H9 (cell line): ENCODE data around the gene CYTH4. TPM values are rescaled to one million over a fixed set of nuclear protein-coding genes. Genes with fewer than 3 reads are reported as not detected.

ENCODE experiments used
- DNase-seq: peaks from one replicate; pipeline ENCODE4 v3.0.0-alpha.2; 2017
- H2AFZ ChIP-seq: one replicate; pipeline ENCODE4 v1.6.1; 2013; ENCODE audit warnings: mild to moderate bottlenecking, low read length, control low read depth, moderate library complexity
- H2AK5ac ChIP-seq: 2 replicates; pipeline ENCODE4 v1.6.1; 2013; ENCODE audit warnings: low read length, control low read depth, mixed read lengths; ENCODE audit not compliant: insufficient read length
- H2BK120ac ChIP-seq: one replicate; pipeline ENCODE4 v1.6.1; 2013; ENCODE audit warnings: low read depth, mild to moderate bottlenecking, low read length, control low read depth, inconsistent platforms; ENCODE audit not compliant: poor library complexity, severe bottlenecking
- H2BK12ac ChIP-seq: 2 replicates; pipeline ENCODE4 v1.6.1; 2013; ENCODE audit warnings: low read length, control low read depth, mixed read lengths, low read depth; ENCODE audit not compliant: insufficient read length
- H2BK15ac ChIP-seq: 2 replicates; pipeline ENCODE4 v1.6.1; 2013; ENCODE audit warnings: low read depth, low read length, control low read depth
- H2BK20ac ChIP-seq: one replicate; pipeline ENCODE4 v1.6.1; 2013; ENCODE audit warnings: low read depth, mild to moderate bottlenecking, low read length, control low read depth, inconsistent platforms; ENCODE audit not compliant: poor library complexity, severe bottlenecking
- H2BK5ac ChIP-seq: 2 replicates; pipeline ENCODE4 v1.6.1; 2013; ENCODE audit warnings: low read length, control low read depth, mixed read lengths; ENCODE audit not compliant: insufficient read length
- H3K14ac ChIP-seq: 2 replicates; pipeline ENCODE4 v1.6.1; 2013; ENCODE audit warnings: low read length, control low read depth; ENCODE audit not compliant: insufficient read depth
- H3K18ac ChIP-seq: 2 replicates; pipeline ENCODE4 v1.6.1; 2013; ENCODE audit warnings: low read depth, mild to moderate bottlenecking, mixed read lengths, low read length, control low read depth; ENCODE audit not compliant: insufficient read length
- H3K23ac ChIP-seq: 2 replicates; pipeline ENCODE4 v1.6.1; 2013; ENCODE audit warnings: low read length, control low read depth, mixed read lengths, low read depth; ENCODE audit not compliant: insufficient read length
- H3K23me2 ChIP-seq: 2 replicates; pipeline ENCODE4 v1.6.1; 2013; ENCODE audit warnings: low read depth, mild to moderate bottlenecking, mixed read lengths, low read length, control low read depth; ENCODE audit not compliant: insufficient read length, poor library complexity, severe bottlenecking
- H3K27ac ChIP-seq: 2 replicates; pipeline ENCODE4 v1.5.1; 2013; ENCODE audit warnings: low read length, control low read depth, mixed read lengths, low read depth; ENCODE audit not compliant: insufficient read length
- H3K27me3 ChIP-seq: 2 replicates; pipeline ENCODE4 v1.6.1; 2013; ENCODE audit warnings: low read length, control low read depth, inconsistent platforms; ENCODE audit not compliant: insufficient read depth
- H3K4ac ChIP-seq: 2 replicates; pipeline ENCODE4 v1.6.1; 2013; ENCODE audit warnings: low read depth, mild to moderate bottlenecking, control low read depth, inconsistent platforms, low read length, moderate library complexity
- H3K4me1 ChIP-seq: 2 replicates; pipeline ENCODE4 v1.6.1; 2013; ENCODE audit warnings: low read length, control low read depth, inconsistent platforms; ENCODE audit not compliant: insufficient read depth
- H3K4me2 ChIP-seq: 2 replicates; pipeline ENCODE4 v1.6.1; 2013; ENCODE audit warnings: low read length, control low read depth, mixed read lengths; ENCODE audit not compliant: insufficient read length, insufficient read depth
- H3K56ac ChIP-seq: 2 replicates; pipeline ENCODE4 v1.6.1; 2013; ENCODE audit warnings: low read depth, mild to moderate bottlenecking, mixed read lengths, low read length, control low read depth; ENCODE audit not compliant: insufficient read length
- H3K79me1 ChIP-seq: 2 replicates; pipeline ENCODE4 v1.6.1; 2013; ENCODE audit warnings: low read depth, mild to moderate bottlenecking, moderate library complexity, low read length, control low read depth, inconsistent platforms; ENCODE audit not compliant: insufficient read depth, poor library complexity, severe bottlenecking
- H3K79me2 ChIP-seq: 2 replicates; pipeline ENCODE4 v1.6.1; 2013; ENCODE audit warnings: low read length, control low read depth, inconsistent platforms; ENCODE audit not compliant: insufficient read depth
- H3K9ac ChIP-seq: 2 replicates; pipeline ENCODE4 v1.6.1; 2013; ENCODE audit warnings: low read length, control low read depth, mixed read lengths; ENCODE audit not compliant: insufficient read length; ENCODE audit errors: extremely low read depth
- H3K9me3 ChIP-seq: one replicate; pipeline ENCODE4 v1.6.1; 2013; ENCODE audit warnings: low read depth, low read length, inconsistent platforms; ENCODE audit not compliant: control insufficient read depth
- H3T11ph ChIP-seq: one replicate; pipeline ENCODE4 v1.6.1; 2013; ENCODE audit warnings: mild to moderate bottlenecking, low read length, control low read depth, inconsistent platforms
- H4K20me1 ChIP-seq: one replicate; pipeline ENCODE4 v1.6.1; 2013; ENCODE audit not compliant: control insufficient read depth, insufficient read length, insufficient read depth
- H4K5ac ChIP-seq: 2 replicates; pipeline ENCODE4 v1.6.1; 2013; ENCODE audit warnings: low read depth, mild to moderate bottlenecking, mixed read lengths, low read length, control low read depth; ENCODE audit not compliant: insufficient read length
- H4K8ac ChIP-seq: replicated peaks from 2 replicates; pipeline ENCODE4 v1.6.1; 2013; ENCODE audit warnings: low read length, control low read depth, mixed read lengths, low read depth; ENCODE audit not compliant: insufficient read length
- H4K91ac ChIP-seq: 2 replicates; pipeline ENCODE4 v1.6.1; 2013; ENCODE audit warnings: low read depth, mild to moderate bottlenecking, moderate library complexity, mixed read lengths, low read length, control low read depth; ENCODE audit not compliant: insufficient read length
- H3K27ac Mint-ChIP-seq, 3 experiments: 2 replicates in 2 of 3; 3 replicates in 1 of 3; pipeline ENCODE4 v1.8.0; 2020 to 2021; ENCODE audit warnings: mixed read lengths in 3 of 3, mild to moderate bottlenecking in 1 of 3, moderate library complexity in 1 of 3
- H3K27me3 Mint-ChIP-seq: 2 replicates; pipeline ENCODE4 v1.8.0; 2021; ENCODE audit warnings: low read depth, mild to moderate bottlenecking, moderate library complexity, mixed read lengths
- H3K36me3 Mint-ChIP-seq, 3 experiments: 2 replicates in 2 of 3; 3 replicates in 1 of 3; pipeline ENCODE4 v1.8.0; 2020 to 2021; ENCODE audit warnings: low read depth in 3 of 3, mixed read lengths in 3 of 3; ENCODE audit not compliant: insufficient read depth in 1 of 3
- H3K4me1 Mint-ChIP-seq, 2 experiments: 2 replicates each; pipeline ENCODE4 v1.8.0; 2020; ENCODE audit warnings: mixed read lengths in 2 of 2
- H3K4me3 Mint-ChIP-seq, 2 experiments: 2 replicates in 1 of 2; 3 replicates in 1 of 2; pipeline ENCODE4 v1.8.0; 2020 to 2021; ENCODE audit warnings: mild to moderate bottlenecking in 2 of 2, mixed read lengths in 2 of 2, moderate library complexity in 1 of 2
- H3K9me3 Mint-ChIP-seq, 2 experiments: 2 replicates in 1 of 2; 3 replicates in 1 of 2; pipeline ENCODE4 v1.8.0; 2020; ENCODE audit warnings: mild to moderate bottlenecking in 2 of 2, mixed read lengths in 2 of 2, moderate library complexity in 1 of 2
- CTCF ChIP-seq: fragments of 200-600 bp; sonication (generic); conservative IDR thresholded peaks from 3 replicates; pipeline ENCODE4 v1.8.0; 2021; ENCODE audit warnings: antibody characterized with exemption, mild to moderate bottlenecking
- WGBS: extraction: QIAGEN DNeasy Blood & Tissue Kit; methylation state at CpG from one replicate; pipeline ENCODE4 v1.1.7; 2013; ENCODE audit warnings: missing lambda C conversion rate, low lambda C conversion rate, mixed read lengths; ENCODE audit not compliant: insufficient read length; ENCODE audit errors: extremely low coverage; 5-methylcytosine and 5-hydroxymethylcytosine counted together
- total RNA-seq: library from RNA; stranded (reverse); gene quantifications from 2 replicates; pipeline ENCODE4 v1.2.1, GENCODE V29; 2021

The CYTH4 gene
- total RNA-seq, 1 experiment from 2014 or later = not detected

- Histone ChIP-seq H3K4me1 (peaks cover 3% of the 10 kb centered on the region; the same call in 1 of the 2 replicates), H2BK5ac (no peak overlapping the region), H3K9me3 (no peaks in the 10 kb centered on the region), H3K56ac (no peak overlapping the region), H3K14ac (no peak overlapping the region), H3K79me2 (no peaks in the 10 kb centered on the region), H2BK120ac (no peak overlapping the region), H2BK20ac (no peak overlapping the region), H3T11ph (no peak overlapping the region), H3K23me2 (no peaks in the 10 kb centered on the region), H3K79me1 (no peaks in the 10 kb centered on the region), H4K20me1 (no peaks in the 10 kb centered on the region), H2BK12ac (no peak overlapping the region), H3K23ac (no peak overlapping the region), H3K9ac (no peak overlapping the region), H4K5ac (no peak overlapping the region), H3K18ac (no peak overlapping the region), H3K4me2 (no peak overlapping the region), H2BK15ac (no peak overlapping the region), H3K27ac (no peak overlapping the region), H2AFZ (no peak overlapping the region), H3K4ac (no peak overlapping the region), H4K91ac (no peak overlapping the region), H2AK5ac (no peak overlapping the region), H4K8ac (no peak overlapping the region), H3K27me3 (no peaks in the 10 kb centered on the region)
- Mint-ChIP-seq H3K4me3 (no peak overlapping the region), H3K9me3 (peaks cover 0 to 10% of the 10 kb centered on the region in 2 experiments; a peak in 2 of 5 replicates), H3K4me1 (peaks cover 50 to 60% of the 10 kb centered on the region in 2 experiments), H3K36me3 (no peaks in the 10 kb centered on the region), H3K27ac (no peak overlapping the region), H3K27me3 (peaks cover 22% of the 10 kb centered on the region)
- no CpG with 5 or more reads among the region's 26 CpGs for WGBS
- no peak for TF ChIP-seq CTCF
- no peak for DNase-seq
Measured at GRCh38 chr22:37309211-37310074, 27.1 kb downstream of the CYTH4 start.
